Pancreas (tissue), 10 donors: Measurements from ENCODE around the gene SAV1. TPM values are rescaled to one million over a fixed set of nuclear protein-coding genes. Genes with fewer than 3 reads are reported as not detected.

Experiments
- ATAC-seq, 4 donors: fragments of 200-7000 bp; cut with Tn5 transposase; one replicate each; pipeline versions ENCODE4 v1.8.0 to v1.9.1; 2020; ENCODE audit warnings: mild to moderate bottlenecking in 4 of 4, moderate library complexity in 4 of 4
- DNase-seq, 6 donors: peaks; one replicate each; pipeline ENCODE4 v3.0.0-alpha.2; 2020
- FAIRE-seq: peaks from 2 replicates; lab custom pipeline; 2012; peaks lifted over from hg19 to GRCh38; lab: Jason Lieb, UNC
- H3K27ac ChIP-seq, 4 donors: fragments of 200-600 bp; sonication (generic); 1 replicate in 3 of 4; 2 replicates in 1 of 4; pipeline versions ENCODE4 v1.5.0 to v1.8.0; 2020
- H3K27me3 ChIP-seq, 4 donors: fragments of 200-600 bp; one replicate each; pipeline ENCODE4 v1.8.0; 2021
- H3K36me3 ChIP-seq, 3 donors: fragments of 200-600 bp; sonication (generic) in 1 of 3; one replicate each; pipeline versions ENCODE4 v1.5.0 to v1.8.0; 2020 to 2021
- H3K4me1 ChIP-seq, 3 donors: fragments of 200-600 bp; one replicate each; pipeline ENCODE4 v1.8.0; 2021
- H3K4me3 ChIP-seq, 4 donors: fragments of 200-600 bp; sonication (generic) in 2 of 4; one replicate each; pipeline versions ENCODE4 v1.5.0 to v1.8.0; 2020 to 2021
- H3K9me3 ChIP-seq, 4 donors: fragments of 200-600 bp; one replicate each; pipeline ENCODE4 v1.8.0; 2021
- CTCF ChIP-seq, 4 donors: fragments of 200-600 bp; sonication (generic) in 3 of 4; IDR thresholded peaks; one replicate each; pipeline versions ENCODE4 v1.5.0 to v1.8.0; 2021; ENCODE audit warnings: antibody characterized with exemption in 4 of 4
- WGBS, 2 donors: extraction: QIAGEN DNeasy Blood & Tissue Kit; methylation state at CpG; one replicate each; pipeline ENCODE4 v1.1.7; 2013; 5-methylcytosine and 5-hydroxymethylcytosine counted together
- intact Hi-C, 3 donors: fragments of 100-400 bp; cut with DNase I; formaldehyde crosslinking; loops; one replicate each; pipeline versions ENCODE4 v1.11.1 to v1.14.2; 2022
- polyA plus RNA-seq, 2 donors: library from polyadenylated mRNA; stranded (reverse); fragments of 200-250 nt; gene quantifications; one replicate each; pipeline ENCODE4 v1.2.3, GENCODE V29; 2013
- total RNA-seq, 6 donors: library from RNA; stranded (reverse); fragmentation: NEBNext Ultra II Directional in 4 of 6; extraction: Animal tissue kit (Norgen Biotek cat#: 25700) in 4 of 6; gene quantifications; one replicate each; pipeline versions ENCODE4 v1.2.1 to v1.2.4, GENCODE V29; 2021 to 2023
- donor health status: healthy with polysubstance abuse.
- donor health status: DM: no; HTN: no; CAD: no; lungs with moderate emphysema.
- donor health status: DM: no; HTN: no; CAD: no.
- donor health status: control.
- donor health status: control.
- donor health status: Bipolar disorder and iron deficiency.
- donor health status: DM: yes; HTN: yes; CAD: no.
- donor health status: DM: no; HTN: no; CAD: no.
- donor health status: DM: no; HTN: no; CAD: no.
- donor health status: DM: yes; HTN: yes; CAD: no.

Gene SAV1
- total and polyA plus RNA-seq, 8 donors, result 14.8 to 49.2 (median 35.3) TPM

- Histone ChIP-seq H3K27me3 (no peaks in the 10 kb centered on the region), H3K27ac (peak overlapping the region in 3 of 4 donors; percentile 14 to 75 (median 72)), H3K36me3 (peaks cover 0 to 10% (median 3%) of the 10 kb centered on the region in 3 donors), H3K4me3 (peak overlapping the region in 1 of 4 donors; percentile 2), H3K9me3 (no peaks in the 10 kb centered on the region), H3K4me1 (peaks cover 26 to 52% (median 45%) of the 10 kb centered on the region in 3 donors)
- FAIRE-seq (peak; percentile 13), DNase-seq (no peak), ATAC-seq (peak in 3 of 4 donors; percentile 11 to 30 (median 25))
- TF ChIP-seq CTCF (IDR thresholded peaks at IDR 0.05), result no peak
- 6 to 12% methylated on average over 2 of the region's 2 CpGs for WGBS, 2 donors
- intact Hi-C loops, result no loop called here
Measured at GRCh38 chr14:50657753-50658152, 10.4 kb downstream of the SAV1 start.

GRCh38 chr14:50656776-50657175, 11.3 kb downstream of the SAV1 start:
- no peak for FAIRE-seq
- no peak for DNase-seq
- TF ChIP-seq CTCF (IDR thresholded peaks at IDR 0.05), result no peak

GRCh38 chr14:50649691-50650090, 18.4 kb downstream of the SAV1 start:
- DNase-seq, result no peak
- Histone ChIP-seq H3K27ac (no peak overlapping the region), H3K27me3 (no peaks in the 10 kb centered on the region), H3K36me3 (no peaks in the 10 kb centered on the region), H3K4me1 (peaks cover 0 to 28% (median 12%) of the 10 kb centered on the region in 3 donors), H3K4me3 (no peak overlapping the region), H3K9me3 (no peaks in the 10 kb centered on the region)
- ATAC-seq, result no peak
- no peak for TF ChIP-seq CTCF (IDR thresholded peaks at IDR 0.05)
- FAIRE-seq, result no peak
- intact Hi-C loops, result no loop called here

More at GRCh38 chr14:50656776-50657175, 11.3 kb downstream of the SAV1 start:
- no peaks in the 10 kb centered on the region for H3K27me3 ChIP-seq
- intact Hi-C loops, result no loop called here
- WGBS, 2 donors, result 44 to 58% methylated on average over 6 of the region's 6 CpGs
- no peaks in the 10 kb centered on the region for H3K9me3 ChIP-seq
- peaks cover 26 to 59% (median 45%) of the 10 kb centered on the region in 3 donors for H3K4me1 ChIP-seq
- ATAC-seq, result no peak
- H3K36me3 ChIP-seq, result peaks cover 0 to 4% (median 3%) of the 10 kb centered on the region in 3 donors
- H3K27ac ChIP-seq, result peak overlapping the region in 2 of 4 donors; percentile 72 to 75
- H3K4me3 ChIP-seq, result no peak overlapping the region

- DNase-seq (no peak), ATAC-seq (peak in 1 of 4 donors; percentile 19), FAIRE-seq (no peak)
- no peaks in the 10 kb centered on the region for H3K27me3 ChIP-seq
- intact Hi-C loops, result no loop called here
- no peak overlapping the region for H3K27ac ChIP-seq
- H3K36me3 ChIP-seq, result no peaks in the 10 kb centered on the region
- no peak overlapping the region for H3K4me3 ChIP-seq
- H3K4me1 ChIP-seq, result peaks cover 0 to 33% (median 12%) of the 10 kb centered on the region in 3 donors
- H3K9me3 ChIP-seq, result no peaks in the 10 kb centered on the region
- no peak for TF ChIP-seq CTCF (IDR thresholded peaks at IDR 0.05)
Measured at GRCh38 chr14:50647753-50648152, 20.4 kb downstream of the SAV1 start.

- no peak overlapping the region for H3K4me3 ChIP-seq
- WGBS, 2 donors, result 53 to 56% methylated on average over 6 of the region's 6 CpGs
- H3K27ac ChIP-seq, result no peak overlapping the region
- intact Hi-C loops, result no loop called here
- H3K27me3 ChIP-seq, result no peaks in the 10 kb centered on the region
- H3K9me3 ChIP-seq, result no peaks in the 10 kb centered on the region
- DNase-seq (no peak), FAIRE-seq (no peak), ATAC-seq (peak in 3 of 4 donors; percentile 39 to 70 (median 44))
- H3K36me3 ChIP-seq, result no peaks in the 10 kb centered on the region
- TF ChIP-seq CTCF (IDR thresholded peaks at IDR 0.05), result no peak
- H3K4me1 ChIP-seq, result peaks cover 0 to 31% (median 12%) of the 10 kb centered on the region in 3 donors
Measured at GRCh38 chr14:50647282-50647681, 20.8 kb downstream of the SAV1 start.
